Astrocyte of the cerebellum (primary cell): ENCODE data around the gene MYLK2.
"Not testable (repeated sequence)": the region's sequence is repeated elsewhere in the genome, so short reads cannot be mapped to it uniquely, and the experiment has no call there.

Experiments used
- DNase-seq: peaks from one replicate; pipeline ENCODE4 v3.0.0-alpha.2; 2011; ENCODE audit warnings: low read depth
- H3K4me3 ChIP-seq: 2 replicates; pipeline ENCODE4 v1.5.1; 2011; ENCODE audit warnings: mild to moderate bottlenecking, low read depth, low read length, moderate library complexity
- in situ Hi-C: cut with HindIII; loops from 2 replicates; pipeline ENCODE4 v1.10.0; 2017; ENCODE audit warnings: low sequenced_read_pairs
- TF ChIP-seq, protein P1 (sequence below): IDR thresholded peaks from 2 replicates; pipeline ENCODE4 v1.5.1; 2012; ENCODE audit warnings: low read length, low read depth, moderate library complexity, mild to moderate bottlenecking; ENCODE audit errors: missing control alignments

Gene MYLK2

DNA sequence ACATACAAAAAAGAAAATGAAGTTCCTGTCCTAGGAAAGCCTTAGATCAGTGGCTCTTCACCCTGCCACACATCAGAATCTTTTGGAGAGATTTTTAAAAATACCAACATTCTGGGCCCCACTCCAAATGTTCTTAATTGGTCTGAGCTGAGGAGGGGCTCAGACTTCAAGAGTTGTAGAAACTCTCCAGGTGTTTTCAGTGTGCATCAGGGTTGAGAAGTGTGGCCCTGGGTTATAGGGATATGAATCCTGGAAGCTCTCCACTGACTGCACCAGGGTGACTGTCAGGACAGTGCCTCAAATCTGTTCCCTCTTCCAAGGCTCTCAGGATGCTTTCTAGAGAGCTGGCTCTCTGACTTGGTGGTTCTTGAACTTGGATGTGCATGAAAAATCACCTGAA lies 5.5 kb upstream of the MYLK2 start:
- H3K4me3 ChIP-seq = no peak overlapping the region
- in situ Hi-C loops = loop anchor here (5.0 kb wide), 1 partner anchor 56 kb away; no protein-coding TSS in a partner anchor
- no peak for DNase-seq
- TF ChIP-seq, protein P1, sequence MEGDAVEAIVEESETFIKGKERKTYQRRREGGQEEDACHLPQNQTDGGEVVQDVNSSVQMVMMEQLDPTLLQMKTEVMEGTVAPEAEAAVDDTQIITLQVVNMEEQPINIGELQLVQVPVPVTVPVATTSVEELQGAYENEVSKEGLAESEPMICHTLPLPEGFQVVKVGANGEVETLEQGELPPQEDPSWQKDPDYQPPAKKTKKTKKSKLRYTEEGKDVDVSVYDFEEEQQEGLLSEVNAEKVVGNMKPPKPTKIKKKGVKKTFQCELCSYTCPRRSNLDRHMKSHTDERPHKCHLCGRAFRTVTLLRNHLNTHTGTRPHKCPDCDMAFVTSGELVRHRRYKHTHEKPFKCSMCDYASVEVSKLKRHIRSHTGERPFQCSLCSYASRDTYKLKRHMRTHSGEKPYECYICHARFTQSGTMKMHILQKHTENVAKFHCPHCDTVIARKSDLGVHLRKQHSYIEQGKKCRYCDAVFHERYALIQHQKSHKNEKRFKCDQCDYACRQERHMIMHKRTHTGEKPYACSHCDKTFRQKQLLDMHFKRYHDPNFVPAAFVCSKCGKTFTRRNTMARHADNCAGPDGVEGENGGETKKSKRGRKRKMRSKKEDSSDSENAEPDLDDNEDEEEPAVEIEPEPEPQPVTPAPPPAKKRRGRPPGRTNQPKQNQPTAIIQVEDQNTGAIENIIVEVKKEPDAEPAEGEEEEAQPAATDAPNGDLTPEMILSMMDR = no peak

DNA sequence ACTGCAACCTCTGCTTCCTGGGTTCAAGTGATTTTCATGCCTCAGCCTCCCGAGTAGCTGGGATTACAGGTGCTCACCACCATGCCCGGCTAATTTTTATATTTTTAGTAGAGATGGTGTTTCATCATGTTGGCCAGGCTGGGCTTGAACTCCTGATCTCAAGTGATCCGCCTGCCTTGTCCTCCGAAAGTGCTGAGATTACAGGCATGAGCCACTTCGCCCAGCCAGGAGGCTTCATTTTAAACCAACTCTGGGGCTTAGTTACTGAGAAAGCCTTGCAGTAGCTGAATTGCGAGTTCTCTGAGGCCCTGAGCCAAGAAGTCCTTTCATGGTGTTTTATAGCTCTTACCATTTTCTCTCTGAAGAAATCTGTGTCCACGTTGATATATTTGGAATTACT lies 5.0 kb upstream of the MYLK2 start:
- in situ Hi-C loops = loop anchor here (5.0 kb wide), 1 partner anchor 57 kb away; no protein-coding TSS in a partner anchor
- not testable (repeated sequence) for H3K4me3 ChIP-seq

DNA sequence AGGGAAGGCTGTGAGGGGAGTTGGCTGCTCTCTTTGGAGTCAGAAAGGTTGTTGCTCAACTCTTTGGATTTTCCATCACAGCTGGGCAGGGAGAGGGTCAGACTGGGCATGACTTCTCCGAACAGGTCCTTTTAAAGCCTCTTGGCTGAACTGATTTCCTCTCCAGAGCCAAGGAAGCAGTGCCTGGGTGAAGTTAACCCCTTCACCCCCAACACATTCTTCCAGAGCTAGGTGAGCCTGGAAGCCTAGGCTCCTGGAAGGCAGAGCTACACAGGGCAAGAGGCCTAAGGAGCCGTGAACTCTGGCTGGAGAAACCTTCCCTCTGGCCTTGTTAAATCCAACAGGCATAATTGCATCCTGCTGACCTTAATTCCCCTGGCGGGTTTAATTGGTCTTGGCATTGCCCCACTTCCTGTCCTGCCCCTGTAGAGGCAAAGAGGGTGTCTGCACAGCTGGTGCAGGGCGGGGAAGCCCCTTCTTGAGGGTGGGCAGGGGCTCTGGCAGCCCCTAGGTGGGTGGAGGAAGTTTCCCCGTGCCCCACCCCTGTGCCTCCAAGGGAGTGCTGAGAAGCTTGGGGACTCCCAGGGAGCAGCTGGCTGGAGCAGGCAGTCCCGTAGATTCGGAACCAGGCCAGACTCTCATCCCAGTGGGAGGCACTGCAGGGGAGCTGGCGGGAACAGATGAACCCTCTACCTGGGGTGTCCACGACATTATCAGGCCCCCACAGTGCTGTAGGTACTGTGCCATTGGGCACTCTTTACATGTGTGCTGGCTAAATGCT lies 3.6 kb upstream of the MYLK2 start:
- no peak for DNase-seq
- TF ChIP-seq, protein P1 = no peak
- in situ Hi-C loops = no loop called here
- H3K4me3 ChIP-seq = no peak overlapping the region

More for the DNA sequence above, 5.0 kb upstream of the MYLK2 start:
- not testable (repeated sequence) for DNase-seq

DNA sequence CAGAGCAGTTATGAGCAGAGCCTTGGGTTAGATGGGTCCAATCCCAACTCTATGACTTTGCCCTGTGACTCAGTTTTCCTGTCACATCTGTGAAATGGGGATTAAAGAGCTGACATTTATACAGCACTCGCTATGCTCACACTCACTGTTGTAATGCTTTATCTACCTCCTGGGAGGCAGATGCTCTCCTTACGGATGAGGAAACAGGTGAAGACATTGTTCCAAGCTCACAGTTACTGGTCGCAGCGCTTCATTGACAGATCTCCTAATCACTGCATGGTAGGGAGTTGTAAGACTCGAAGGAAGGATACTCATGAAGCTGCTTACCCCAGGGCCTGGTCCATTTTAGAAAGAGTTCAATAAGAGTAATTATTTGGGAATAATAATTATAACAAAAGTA lies 2.9 kb upstream of the MYLK2 start:
- TF ChIP-seq, protein P1 = no peak

DNA sequence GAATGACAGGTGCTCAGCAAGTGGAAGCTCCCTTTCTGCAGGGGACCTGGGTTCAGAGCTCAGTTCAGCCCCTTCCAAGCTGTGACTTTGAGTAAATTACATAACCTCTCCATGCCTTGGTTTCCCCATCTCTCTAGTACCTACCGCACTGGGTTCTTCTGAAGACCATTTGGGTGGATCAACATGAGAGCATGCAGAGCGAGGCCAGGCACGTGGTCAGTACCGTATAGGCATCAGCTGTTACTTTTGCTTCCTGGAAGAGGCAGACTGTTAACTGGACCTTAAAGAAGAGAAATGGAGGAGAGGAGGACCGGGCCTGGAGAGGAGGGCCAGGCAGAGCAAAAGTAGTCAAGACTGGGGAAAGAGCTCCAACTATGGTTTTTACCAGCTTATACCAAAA lies 1.7 kb upstream of the MYLK2 start:
- TF ChIP-seq, protein P1 = no peak
- DNase-seq = no peak
- H3K4me3 ChIP-seq = no peak overlapping the region
- in situ Hi-C loops = no loop called here

More for the DNA sequence above, 2.9 kb upstream of the MYLK2 start:
- no peak overlapping the region for H3K4me3 ChIP-seq
- no peak for DNase-seq
- in situ Hi-C loops = no loop called here

DNA sequence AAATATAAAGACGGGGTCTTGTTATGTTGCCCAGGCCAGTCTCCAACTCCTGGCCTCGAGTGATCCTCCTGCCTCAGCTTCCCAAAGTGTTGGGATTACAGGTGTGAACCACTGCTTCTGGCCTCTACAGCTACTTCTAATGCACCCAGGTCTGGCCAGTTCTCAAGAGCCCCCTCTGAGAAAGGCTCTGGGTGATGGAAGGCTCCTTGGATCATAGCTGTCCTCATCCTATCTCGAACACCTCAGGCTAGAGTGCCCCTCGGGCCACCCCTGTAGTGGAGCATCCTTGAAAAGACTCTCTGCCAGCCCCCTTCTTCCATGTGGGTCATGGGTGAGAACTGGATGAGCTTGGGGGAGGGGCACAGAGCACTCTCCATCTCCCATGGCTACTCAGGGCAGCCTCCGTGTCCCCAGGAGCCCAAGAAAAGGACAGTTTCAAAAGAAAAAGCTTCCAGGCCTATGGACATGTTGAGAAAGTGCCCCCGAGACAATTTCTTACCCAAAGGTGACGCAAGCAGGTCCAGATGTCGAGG lies 714 bp upstream of the MYLK2 start:
- TF ChIP-seq, protein P1 = no peak
- in situ Hi-C loops = no loop called here
- DNase-seq = no peak
- no peak overlapping the region for H3K4me3 ChIP-seq

DNA sequence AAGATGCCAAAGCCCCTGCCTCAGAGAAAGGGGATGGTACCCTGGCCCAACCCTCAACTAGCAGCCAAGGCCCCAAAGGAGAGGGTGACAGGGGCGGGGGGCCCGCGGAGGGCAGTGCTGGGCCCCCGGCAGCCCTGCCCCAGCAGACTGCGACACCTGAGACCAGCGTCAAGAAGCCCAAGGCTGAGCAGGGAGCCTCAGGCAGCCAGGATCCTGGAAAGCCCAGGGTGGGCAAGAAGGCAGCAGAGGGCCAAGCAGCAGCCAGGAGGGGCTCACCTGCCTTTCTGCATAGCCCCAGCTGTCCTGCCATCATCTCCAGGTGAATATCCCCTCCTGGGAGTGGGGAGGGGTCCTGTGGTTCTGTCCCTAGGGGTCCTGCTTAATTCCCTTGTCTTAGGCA lies 1.1 kb downstream of the MYLK2 start:
- TF ChIP-seq, protein P1 = no peak
- no peak for DNase-seq
- in situ Hi-C loops = no loop called here
- no peak overlapping the region for H3K4me3 ChIP-seq
